ENCODE measurements around the gene CPM. TPM values are rescaled to one million over a fixed set of nuclear protein-coding genes. Genes with fewer than 3 reads are reported as not detected.

Gene CPM
- total RNA-seq, 1 donor from 2014 or later: not detected

- no peaks in the 10 kb centered on the region for H3K36me3 Mint-ChIP-seq (ENCODE audit: low read depth)
- no peak for TF ChIP-seq CTCF (conservative IDR thresholded peaks at IDR 0.05)
- no peak overlapping the region for H3K4me3 Mint-ChIP-seq
- no peaks in the 10 kb centered on the region for H3K9me3 Mint-ChIP-seq
- H3K27ac Mint-ChIP-seq (ENCODE audit: unreplicated experiment): no peak overlapping the region
- peaks cover 3% of the 10 kb centered on the region for H3K27me3 Mint-ChIP-seq (ENCODE audit: low read depth)
- H3K4me1 Mint-ChIP-seq: no peaks in the 10 kb centered on the region
- no peak for DNase-seq (ENCODE audit: low read depth, low spot score)
These were observed 82.6 kb downstream of the CPM start for GRCh38 chr12:68850390-68850789.

- Mint-ChIP-seq H3K27me3 (ENCODE audit: low read depth) (no peaks in the 10 kb centered on the region), H3K27ac (ENCODE audit: unreplicated experiment) (no peak overlapping the region), H3K4me3 (no peak overlapping the region), H3K9me3 (no peaks in the 10 kb centered on the region), H3K36me3 (ENCODE audit: low read depth) (peaks cover 4% of the 10 kb centered on the region), H3K4me1 (no peaks in the 10 kb centered on the region)
- no peak for DNase-seq (ENCODE audit: low read depth, low spot score)
- no peak for TF ChIP-seq CTCF (conservative IDR thresholded peaks at IDR 0.05)
These were observed 86.2 kb downstream of the CPM start for GRCh38 chr12:68846811-68847210.

GRCh38 chr12:68844788-68845695 is 87.9 kb downstream of the CPM start:
- no peaks in the 10 kb centered on the region for H3K9me3 Mint-ChIP-seq
- H3K4me1 Mint-ChIP-seq: no peaks in the 10 kb centered on the region
- TF ChIP-seq CTCF (conservative IDR thresholded peaks at IDR 0.05): no peak
- H3K27ac Mint-ChIP-seq (ENCODE audit: unreplicated experiment): no peak overlapping the region
- no peak for DNase-seq (ENCODE audit: low read depth, low spot score)
- H3K4me3 Mint-ChIP-seq: no peak overlapping the region
- H3K27me3 Mint-ChIP-seq (ENCODE audit: low read depth): no peaks in the 10 kb centered on the region
- H3K36me3 Mint-ChIP-seq (ENCODE audit: low read depth): peaks cover 10% of the 10 kb centered on the region

- Mint-ChIP-seq H3K4me3 (no peak overlapping the region), H3K4me1 (no peaks in the 10 kb centered on the region), H3K27ac (ENCODE audit: unreplicated experiment) (no peak overlapping the region), H3K27me3 (ENCODE audit: low read depth) (no peaks in the 10 kb centered on the region), H3K9me3 (no peaks in the 10 kb centered on the region), H3K36me3 (ENCODE audit: low read depth) (peaks cover 13% of the 10 kb centered on the region)
- no peak for TF ChIP-seq CTCF (conservative IDR thresholded peaks at IDR 0.05)
- DNase-seq (ENCODE audit: low read depth, low spot score): no peak
These were observed 88.6 kb downstream of the CPM start for GRCh38 chr12:68844318-68844745.

- Mint-ChIP-seq H3K27ac (ENCODE audit: unreplicated experiment) (no peak overlapping the region), H3K36me3 (ENCODE audit: low read depth) (peaks cover 21% of the 10 kb centered on the region), H3K4me3 (no peak overlapping the region), H3K27me3 (ENCODE audit: low read depth) (no peaks in the 10 kb centered on the region), H3K4me1 (no peaks in the 10 kb centered on the region), H3K9me3 (no peaks in the 10 kb centered on the region)
- TF ChIP-seq CTCF (conservative IDR thresholded peaks at IDR 0.05): no peak
- no peak for DNase-seq (ENCODE audit: low read depth, low spot score)
These were observed 90.0 kb downstream of the CPM start for GRCh38 chr12:68842784-68843567.

Data from neural crest cell (in vitro differentiated cells).